Testis (tissue), 3 donors: ENCODE results near the gene ROBO1. TPM values are rescaled to one million over a fixed set of nuclear protein-coding genes. Genes with fewer than 3 reads are reported as not detected.

Source experiments
- DNase-seq: peaks from one replicate; pipeline ENCODE4 v3.0.0-alpha.2; 2019
- H3K27ac ChIP-seq, 2 donors: fragments of 200-600 bp; sonication (generic); one replicate each; pipeline ENCODE4 v1.5.1; 2019
- H3K27me3 ChIP-seq: fragments of 200-600 bp; sonication (generic); one replicate; pipeline ENCODE4 v1.5.1; 2019
- H3K36me3 ChIP-seq: fragments of 200-600 bp; sonication (generic); one replicate; pipeline ENCODE4 v1.5.1; 2017; ENCODE audit warnings: low read depth; ENCODE audit errors: missing control alignments
- H3K4me1 ChIP-seq: fragments of 200-600 bp; sonication (generic); one replicate; pipeline ENCODE4 v1.5.1; 2019
- H3K4me3 ChIP-seq, 2 donors: fragments of 200-600 bp; sonication (generic); one replicate each; pipeline ENCODE4 v1.5.1; 2017 to 2019
- H3K9me3 ChIP-seq: fragments of 200-600 bp; sonication (generic); one replicate; pipeline ENCODE4 v1.5.1; 2017
- POLR2A ChIP-seq: fragments of 450-650 bp; IDR thresholded peaks from one replicate; pipeline ENCODE4 v1.6.1; 2017; ENCODE audit warnings: antibody characterized with exemption, mild to moderate bottlenecking, moderate library complexity
- WGBS, 2 donors: methylation state at CpG; one replicate each; pipeline ENCODE4 v1.1.5; 2018; 5-methylcytosine and 5-hydroxymethylcytosine counted together
- intact Hi-C: fragments of 100-400 bp; cut with DNase I; formaldehyde crosslinking; loops from one replicate; pipeline ENCODE4 v1.15.1; 2023; ENCODE audit warnings: low total_unique reads
- polyA plus RNA-seq: library from polyadenylated mRNA; stranded (reverse); fragments of 350-450 nt; fragmentation: Illumina TruSeq; extraction: RNeasy Lipid Tissue Mini Kit (QIAGEN cat#74804); gene quantifications from one replicate; pipeline ENCODE4 v1.2.3, GENCODE V29; 2014; ENCODE audit warnings: low read depth, low replicate concordance; ENCODE audit not compliant: insufficient read depth
- total RNA-seq, 2 donors: library from RNA; depleted of rRNA; stranded (reverse); fragments of >200 nt; gene quantifications; one replicate each; pipeline ENCODE4 v1.2.3, GENCODE V29; 2016
- TF ChIP-seq, protein P1 (sequence below), 3 experiments: fragments of 450-650 bp in 2 of 3; fragments of 200-600 bp in 1 of 3; sonication (generic) in 1 of 3; IDR thresholded peaks; one replicate each; pipeline ENCODE4 v1.5.1; 2016 to 2019; ENCODE audit warnings: antibody characterized with exemption in 3 of 3, mild to moderate bottlenecking in 2 of 3, moderate library complexity in 1 of 3

Gene ROBO1
- total and polyA plus RNA-seq, 3 donors from 2014 or later: 39.4 to 45.1 (median 42.6) TPM

DNA sequence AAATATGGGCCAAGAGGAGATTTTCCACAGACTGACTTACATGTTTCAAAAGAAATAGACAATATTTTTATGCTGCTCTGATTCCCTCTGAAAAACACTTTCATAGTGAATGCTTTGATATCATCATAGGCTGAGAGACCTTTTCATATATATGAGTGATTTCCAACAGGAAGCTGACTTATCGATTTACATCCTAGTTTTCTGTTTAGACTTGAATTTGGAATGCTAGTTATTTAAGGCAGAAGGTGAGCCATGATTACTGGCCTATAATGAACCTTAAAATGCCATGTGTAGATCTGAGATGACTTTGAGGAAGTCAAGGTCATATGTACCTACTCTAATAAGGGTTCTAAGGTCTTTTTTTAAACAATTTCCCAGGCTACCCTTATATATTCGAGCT, 1126.1 kb downstream of the ROBO1 start:
- Histone ChIP-seq H3K4me3 (no peak overlapping the region), H3K27ac (no peak overlapping the region), H3K9me3 (no peaks in the 10 kb centered on the region), H3K27me3 (no peaks in the 10 kb centered on the region), H3K36me3 (no peaks in the 10 kb centered on the region), H3K4me1 (no peaks in the 10 kb centered on the region)
- intact Hi-C loops: no loop called here
- no peak for TF ChIP-seq POLR2A
- TF ChIP-seq, protein P1, sequence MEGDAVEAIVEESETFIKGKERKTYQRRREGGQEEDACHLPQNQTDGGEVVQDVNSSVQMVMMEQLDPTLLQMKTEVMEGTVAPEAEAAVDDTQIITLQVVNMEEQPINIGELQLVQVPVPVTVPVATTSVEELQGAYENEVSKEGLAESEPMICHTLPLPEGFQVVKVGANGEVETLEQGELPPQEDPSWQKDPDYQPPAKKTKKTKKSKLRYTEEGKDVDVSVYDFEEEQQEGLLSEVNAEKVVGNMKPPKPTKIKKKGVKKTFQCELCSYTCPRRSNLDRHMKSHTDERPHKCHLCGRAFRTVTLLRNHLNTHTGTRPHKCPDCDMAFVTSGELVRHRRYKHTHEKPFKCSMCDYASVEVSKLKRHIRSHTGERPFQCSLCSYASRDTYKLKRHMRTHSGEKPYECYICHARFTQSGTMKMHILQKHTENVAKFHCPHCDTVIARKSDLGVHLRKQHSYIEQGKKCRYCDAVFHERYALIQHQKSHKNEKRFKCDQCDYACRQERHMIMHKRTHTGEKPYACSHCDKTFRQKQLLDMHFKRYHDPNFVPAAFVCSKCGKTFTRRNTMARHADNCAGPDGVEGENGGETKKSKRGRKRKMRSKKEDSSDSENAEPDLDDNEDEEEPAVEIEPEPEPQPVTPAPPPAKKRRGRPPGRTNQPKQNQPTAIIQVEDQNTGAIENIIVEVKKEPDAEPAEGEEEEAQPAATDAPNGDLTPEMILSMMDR (IDR thresholded peaks at IDR 0.05): no peak
- no peak for DNase-seq
- WGBS, 2 donors: 89 to 90% methylated on average over 2 of the region's 2 CpGs

DNA sequence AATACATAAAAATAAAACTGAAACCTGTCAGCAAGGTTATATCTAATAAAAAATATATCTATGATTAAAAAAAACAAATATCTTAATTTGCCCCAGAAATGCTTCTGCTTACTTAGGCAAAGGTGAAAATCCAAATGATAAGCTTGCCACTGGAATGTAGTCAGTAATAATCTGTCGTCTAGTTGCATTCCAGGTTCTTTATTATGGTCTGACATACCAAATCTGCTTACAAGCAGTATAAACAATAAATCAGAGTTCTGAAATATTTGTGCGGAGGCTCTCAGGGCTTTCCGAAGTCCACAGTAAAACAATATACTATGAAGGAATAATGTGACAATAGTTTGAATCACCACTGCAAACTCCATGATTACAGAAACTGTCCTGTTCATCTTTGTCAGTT, 1133.5 kb downstream of the ROBO1 start:
- no peak for TF ChIP-seq POLR2A
- TF ChIP-seq, protein P1 (IDR thresholded peaks at IDR 0.05): no peak
- H3K27me3 ChIP-seq: no peaks in the 10 kb centered on the region
- 63 to 77% methylated on average over 3 of the region's 3 CpGs for WGBS, 2 donors
- intact Hi-C loops: no loop called here
- no peaks in the 10 kb centered on the region for H3K36me3 ChIP-seq
- H3K9me3 ChIP-seq: no peaks in the 10 kb centered on the region
- H3K4me1 ChIP-seq: no peaks in the 10 kb centered on the region
- H3K4me3 ChIP-seq: no peak overlapping the region
- no peak overlapping the region for H3K27ac ChIP-seq
- no peak for DNase-seq

DNA sequence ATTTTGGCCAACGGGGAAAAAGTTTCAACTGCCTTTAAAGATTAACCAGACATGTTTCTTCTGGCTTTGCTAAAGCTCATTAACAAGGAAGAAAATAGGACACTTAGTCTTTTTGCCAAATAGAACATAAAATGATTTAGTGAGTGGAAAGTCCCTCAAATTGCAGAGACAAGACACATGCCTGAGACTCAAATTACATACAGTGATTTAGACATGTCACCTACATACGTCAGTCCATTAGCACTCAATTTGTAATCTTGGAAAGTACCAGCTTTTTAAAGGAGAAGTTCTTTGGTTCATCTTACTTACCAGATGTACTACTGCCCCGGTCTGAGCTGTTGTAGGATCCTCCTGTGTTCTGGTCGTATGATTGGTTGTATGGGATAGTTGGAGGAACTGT, 1134.2 kb downstream of the ROBO1 start:
- Histone ChIP-seq H3K36me3 (no peaks in the 10 kb centered on the region), H3K27me3 (no peaks in the 10 kb centered on the region), H3K9me3 (no peaks in the 10 kb centered on the region), H3K27ac (no peak overlapping the region), H3K4me1 (no peaks in the 10 kb centered on the region), H3K4me3 (no peak overlapping the region)
- 59 to 63% methylated on average over 4 of the region's 4 CpGs for WGBS, 2 donors
- no peak for DNase-seq
- TF ChIP-seq, protein P1 (IDR thresholded peaks at IDR 0.05): no peak
- TF ChIP-seq POLR2A: no peak
- intact Hi-C loops: no loop called here

DNA sequence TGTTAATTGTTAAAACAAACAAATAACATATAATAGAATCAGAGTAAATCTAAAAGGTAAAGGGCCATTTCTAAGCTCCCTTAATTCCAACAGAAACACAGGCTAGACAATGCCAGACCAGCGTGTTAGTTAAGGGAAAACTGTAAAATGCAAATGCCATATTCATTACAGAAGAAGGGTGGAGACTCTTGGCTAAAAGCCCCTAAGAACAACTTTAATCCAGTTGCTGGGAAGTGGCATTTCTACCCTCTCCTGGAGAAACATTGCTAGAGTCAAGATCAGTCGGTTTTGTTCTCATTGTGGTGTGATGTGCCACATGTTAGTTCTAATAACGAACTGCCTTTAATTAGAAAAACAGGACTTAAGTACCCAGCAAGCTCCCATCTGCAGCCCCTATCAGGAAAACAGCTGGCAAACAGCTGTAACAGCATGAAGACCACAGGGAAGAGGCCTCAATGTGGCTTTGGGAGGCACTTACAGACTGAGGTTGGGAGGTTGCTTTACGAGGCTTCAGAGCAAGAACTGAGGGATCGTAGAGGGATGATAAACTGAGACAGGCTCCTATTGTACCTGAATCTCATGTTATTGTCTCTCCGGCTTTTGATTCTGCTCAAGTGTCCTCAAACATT, 1134.8 kb downstream of the ROBO1 start:
- intact Hi-C loops: no loop called here
- Histone ChIP-seq H3K4me1 (no peaks in the 10 kb centered on the region), H3K4me3 (no peak overlapping the region), H3K9me3 (no peaks in the 10 kb centered on the region), H3K27me3 (no peaks in the 10 kb centered on the region), H3K27ac (no peak overlapping the region), H3K36me3 (no peaks in the 10 kb centered on the region)
- DNase-seq: no peak
- TF ChIP-seq, protein P1 (IDR thresholded peaks at IDR 0.05): no peak
- no peak for TF ChIP-seq POLR2A
- 55 to 64% methylated on average over 6 of the region's 6 CpGs for WGBS, 2 donors

DNA sequence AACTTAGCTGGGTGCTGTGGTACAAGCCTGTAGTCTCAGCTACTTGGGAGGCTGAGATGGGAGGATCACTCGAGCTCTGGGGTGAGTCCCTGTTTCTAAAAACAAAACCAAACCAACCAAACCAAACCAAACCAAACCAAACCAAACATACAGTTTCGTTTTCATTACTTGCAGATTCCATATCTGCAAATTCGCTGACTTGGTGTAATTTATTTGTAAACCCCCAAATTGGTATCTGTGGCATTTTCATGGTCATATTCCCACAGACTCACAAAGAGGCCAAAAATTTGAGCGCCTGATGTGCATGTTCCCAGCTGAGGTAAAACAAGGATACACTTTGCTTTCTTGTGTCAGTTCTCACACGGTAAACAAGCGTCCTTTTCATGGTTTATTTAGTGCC, 1138.3 kb downstream of the ROBO1 start:
- no peak for TF ChIP-seq POLR2A
- TF ChIP-seq, protein P1 (IDR thresholded peaks at IDR 0.05): no peak

More for the DNA sequence above, 1138.3 kb downstream of the ROBO1 start:
- WGBS, 2 donors: 92% methylated on average over 6 of the region's 6 CpGs
- Histone ChIP-seq H3K27ac (no peak overlapping the region), H3K4me1 (no peaks in the 10 kb centered on the region), H3K27me3 (no peaks in the 10 kb centered on the region), H3K9me3 (no peaks in the 10 kb centered on the region), H3K36me3 (no peaks in the 10 kb centered on the region), H3K4me3 (no peak overlapping the region)
- intact Hi-C loops: no loop called here
- no peak for DNase-seq
